Lung (tissue), 12 donors: Measurements from ENCODE around the gene CD300E. TPM values are rescaled to one million over a fixed set of nuclear protein-coding genes. Genes with fewer than 3 reads are reported as not detected.

Source experiments
- ATAC-seq: fragments of 200-7000 bp; cut with Tn5 transposase; one replicate; pipeline ENCODE4 v1.9.1; 2020; ENCODE audit warnings: moderate number of reproducible peaks; ENCODE audit not compliant: insufficient read depth, low FRiP score
- DNase-seq, 3 donors: peaks; one replicate each; pipeline ENCODE4 v3.0.0-alpha.2; 2013 to 2017
- H3K27ac ChIP-seq, 2 donors: one replicate each; pipeline ENCODE4 v1.5.1; 2013; ENCODE audit warnings: mild to moderate bottlenecking in 2 of 2, moderate library complexity in 2 of 2, control low read depth in 1 of 2, inconsistent platforms in 1 of 2, low read depth in 1 of 2, low read length in 1 of 2
- H3K27me3 ChIP-seq, 3 donors: one replicate each; pipeline ENCODE4 v1.5.1; 2013; ENCODE audit warnings: low read length in 2 of 3; ENCODE audit not compliant: control insufficient read depth in 3 of 3, insufficient read depth in 3 of 3
- H3K36me3 ChIP-seq, 4 donors: one replicate each; pipeline ENCODE4 v1.5.1; 2013; ENCODE audit warnings: low read length in 4 of 4, mild to moderate bottlenecking in 1 of 4, moderate library complexity in 1 of 4; ENCODE audit not compliant: control insufficient read depth in 4 of 4, insufficient read depth in 4 of 4
- H3K4me1 ChIP-seq, 5 donors: one replicate each; pipeline ENCODE4 v1.5.1; 2013; ENCODE audit warnings: low read length in 5 of 5, mild to moderate bottlenecking in 2 of 5, moderate library complexity in 1 of 5; ENCODE audit not compliant: control insufficient read depth in 5 of 5, insufficient read depth in 5 of 5
- H3K4me3 ChIP-seq: one replicate; pipeline ENCODE4 v1.5.1; 2013; ENCODE audit warnings: mild to moderate bottlenecking, control low read depth, moderate library complexity
- H3K9ac ChIP-seq, 2 donors: one replicate each; pipeline ENCODE4 v1.5.1; 2013; ENCODE audit warnings: low read length in 2 of 2, control low read depth in 1 of 2; ENCODE audit not compliant: insufficient read depth in 1 of 2
- H3K9me3 ChIP-seq, 4 donors: one replicate each; pipeline ENCODE4 v1.5.1; 2013; ENCODE audit warnings: low read length in 3 of 4, mild to moderate bottlenecking in 1 of 4, moderate library complexity in 1 of 4; ENCODE audit not compliant: control insufficient read depth in 4 of 4, insufficient read depth in 3 of 4
- WGBS, 2 donors: extraction: QIAGEN DNeasy Blood & Tissue Kit; methylation state at CpG; one replicate each; pipeline ENCODE4 v1.1.7; 2013; 5-methylcytosine and 5-hydroxymethylcytosine counted together
- polyA plus RNA-seq, 2 donors: library from polyadenylated mRNA; stranded (reverse); fragments of 200-250 nt; gene quantifications; one replicate each; pipeline ENCODE4 v1.2.1, GENCODE V29; 2013
- total RNA-seq, 2 donors: library from RNA; depleted of rRNA in 1 of 2; stranded (reverse); fragments of >200 nt in 1 of 2; gene quantifications; one replicate each; pipeline ENCODE4 v1.2.1, GENCODE V29; 2014 to 2021
- TF ChIP-seq, protein P1 (sequence below): IDR thresholded peaks from 2 replicates; pipeline ENCODE4 v1.5.1; 2012; ENCODE audit warnings: mild to moderate bottlenecking; ENCODE audit errors: control extremely low read depth, extremely low read depth
- donor health status: control.
- donor health status: control.
- donor health status: Bipolar disorder and iron deficiency.
- donor health status: healthy.
- donor health status: DM: yes; HTN: yes; CAD: no.

Gene CD300E
- total and polyA plus RNA-seq, 4 donors, result 3.4 to 81.6 (median 11.2) TPM

GRCh38 chr17:74597069-74597790 is 26.3 kb downstream of the CD300E start:
- H3K36me3 ChIP-seq, result no peaks in the 10 kb centered on the region
- no peak overlapping the region for H3K4me3 ChIP-seq
- WGBS, 2 donors, result 72 to 85% methylated on average over 8 of the region's 8 CpGs
- ATAC-seq (no peak), DNase-seq (no peak)
- no peak overlapping the region for H3K9ac ChIP-seq
- peaks cover 0 to 7% (median 0%) of the 10 kb centered on the region in 3 donors for H3K27me3 ChIP-seq
- peaks cover 0 to 2% (median 0%) of the 10 kb centered on the region in 4 donors for H3K9me3 ChIP-seq
- no peaks in the 10 kb centered on the region for H3K4me1 ChIP-seq
- TF ChIP-seq, protein P1, sequence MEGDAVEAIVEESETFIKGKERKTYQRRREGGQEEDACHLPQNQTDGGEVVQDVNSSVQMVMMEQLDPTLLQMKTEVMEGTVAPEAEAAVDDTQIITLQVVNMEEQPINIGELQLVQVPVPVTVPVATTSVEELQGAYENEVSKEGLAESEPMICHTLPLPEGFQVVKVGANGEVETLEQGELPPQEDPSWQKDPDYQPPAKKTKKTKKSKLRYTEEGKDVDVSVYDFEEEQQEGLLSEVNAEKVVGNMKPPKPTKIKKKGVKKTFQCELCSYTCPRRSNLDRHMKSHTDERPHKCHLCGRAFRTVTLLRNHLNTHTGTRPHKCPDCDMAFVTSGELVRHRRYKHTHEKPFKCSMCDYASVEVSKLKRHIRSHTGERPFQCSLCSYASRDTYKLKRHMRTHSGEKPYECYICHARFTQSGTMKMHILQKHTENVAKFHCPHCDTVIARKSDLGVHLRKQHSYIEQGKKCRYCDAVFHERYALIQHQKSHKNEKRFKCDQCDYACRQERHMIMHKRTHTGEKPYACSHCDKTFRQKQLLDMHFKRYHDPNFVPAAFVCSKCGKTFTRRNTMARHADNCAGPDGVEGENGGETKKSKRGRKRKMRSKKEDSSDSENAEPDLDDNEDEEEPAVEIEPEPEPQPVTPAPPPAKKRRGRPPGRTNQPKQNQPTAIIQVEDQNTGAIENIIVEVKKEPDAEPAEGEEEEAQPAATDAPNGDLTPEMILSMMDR, result no peak
- no peak overlapping the region for H3K27ac ChIP-seq

GRCh38 chr17:74595037-74595750 is 28.3 kb downstream of the CD300E start:
- H3K36me3 ChIP-seq, result no peaks in the 10 kb centered on the region
- ATAC-seq (no peak), DNase-seq (no peak)
- 69 to 80% methylated on average over 6 of the region's 6 CpGs for WGBS, 2 donors
- H3K9me3 ChIP-seq, result peaks cover 0 to 2% (median 0%) of the 10 kb centered on the region in 4 donors
- TF ChIP-seq, protein P1, result no peak
- H3K27me3 ChIP-seq, result peaks cover 0 to 4% (median 0%) of the 10 kb centered on the region in 3 donors
- H3K4me3 ChIP-seq, result no peak overlapping the region
- no peak overlapping the region for H3K9ac ChIP-seq
- H3K4me1 ChIP-seq, result no peaks in the 10 kb centered on the region
- H3K27ac ChIP-seq, result no peak overlapping the region

GRCh38 chr17:74592087-74592990 is 31.2 kb downstream of the CD300E start, which contains the start of gene CD300LD:
Gene CD300LD (minus strand): TSS chr17:74592283. CDS start chr17:74592202, 81 bp downstream.
- Histone ChIP-seq H3K27ac (no peak within 1 kb of the TSS), H3K9ac (no peak within 1 kb of the TSS), H3K27me3 (peaks cover 0 to 4% (median 0%) of the 10 kb centered on the region in 3 donors), H3K9me3 (peaks cover 0 to 2% (median 0%) of the 10 kb centered on the region in 4 donors), H3K4me3 (no peak within 1 kb of the TSS), H3K4me1 (no peaks in the 10 kb centered on the region), H3K36me3 (no peaks in the 10 kb centered on the region)
- WGBS, 2 donors, result 58 to 69% methylated on average over 14 of the region's 14 CpGs
- TF ChIP-seq, protein P1, result no peak
- ATAC-seq, result no peak
- DNase-seq, result no peak
